ENCODE measurements around the gene BPI.

DNA sequence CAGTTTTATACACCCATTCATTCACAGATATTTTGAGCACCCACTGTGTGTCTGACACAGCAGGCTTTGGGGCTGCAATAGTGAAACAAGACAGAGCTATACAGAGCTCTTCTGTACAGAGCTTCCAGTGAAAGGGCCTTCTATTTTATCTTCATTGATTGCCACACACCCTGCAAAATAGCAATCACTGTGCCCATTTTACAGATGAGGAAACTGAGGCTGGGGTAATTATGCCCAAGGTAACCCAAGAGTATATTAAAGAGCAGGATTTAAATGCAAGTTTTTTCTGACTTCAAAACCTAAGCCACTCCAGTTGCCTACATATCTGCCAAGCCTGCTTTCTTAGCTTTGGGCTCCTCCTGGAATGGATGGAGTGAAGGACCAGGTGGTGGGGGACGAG is 4.5 kb downstream of the BPI start:
- no peak for TF ChIP-seq CTCF (conservative IDR thresholded peaks at IDR 0.05 in 1 of 2, IDR thresholded peaks at IDR 0.05 in 1 of 2; ENCODE audit: low read depth in 1 of 2, low read length in 2 of 2)
- TF ChIP-seq EZH2 (IDR thresholded peaks at IDR 0.05; ENCODE audit: low read length, missing control alignments) = no peak

Data from fibroblast of lung (primary cell).